NCI-H128 (cell line): ENCODE data around the gene AHRR.
"Not testable (repeated sequence)": the region's sequence is repeated elsewhere in the genome, so short reads cannot be mapped to it uniquely, and the experiment has no call there.

ENCODE experiments used
- DNase-seq: peaks from one replicate; lab custom pipeline; 2025; ENCODE audit not compliant: unreplicated experiment; lab: John Stamatoyannopoulos, UW

AHRR gene

GRCh38 chr5:407051-407450, 85.5 kb downstream of the AHRR start:
- DNase-seq = no peak

DNA sequence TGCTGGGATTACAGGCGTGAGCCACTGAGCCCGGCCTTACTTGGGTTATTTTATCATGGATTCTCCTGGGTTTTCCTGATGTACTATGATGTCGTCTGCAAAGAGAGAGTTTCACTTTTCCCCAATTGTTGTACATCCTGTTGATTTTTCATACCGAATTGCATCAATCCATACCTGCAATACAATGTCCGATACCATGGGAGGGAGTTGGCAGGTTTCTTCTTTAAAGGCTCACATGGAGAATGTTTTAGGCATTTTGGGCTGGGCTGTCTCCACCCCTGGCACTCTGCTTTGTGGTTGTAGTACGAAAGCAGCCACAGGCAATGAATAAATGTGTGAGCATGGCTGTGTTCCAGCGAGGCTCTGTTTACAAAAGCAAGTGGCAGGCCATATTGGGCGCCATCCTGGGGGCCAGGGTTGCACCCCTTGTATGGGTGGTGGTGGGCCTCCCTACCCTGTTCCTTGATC, 86.3 kb downstream of the AHRR start:
- no peak for DNase-seq

GRCh38 chr5:410911-411517, 89.5 kb downstream of the AHRR start:
- no peak for DNase-seq

DNA sequence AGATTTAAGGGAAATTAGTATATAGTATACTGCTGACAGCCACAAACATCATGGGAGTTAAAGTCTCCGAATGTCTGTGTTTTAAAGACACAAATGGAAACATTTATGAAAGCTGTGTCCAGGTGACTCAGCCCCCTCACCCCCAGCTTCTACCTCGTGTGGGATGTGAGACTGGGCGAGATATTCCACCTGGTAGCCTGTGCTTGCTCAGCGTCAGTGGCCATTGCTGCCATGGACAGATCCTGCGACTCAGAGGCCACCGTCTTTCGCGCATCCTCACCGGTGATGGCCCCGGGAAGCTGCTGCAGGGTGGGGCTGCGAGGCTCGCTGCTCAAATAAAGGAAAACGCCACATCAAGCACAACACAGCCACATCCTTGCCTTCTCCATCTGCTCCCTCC, 90.2 kb downstream of the AHRR start:
- no peak for DNase-seq

- not testable (repeated sequence) for DNase-seq
These were observed 93.7 kb downstream of the AHRR start for GRCh38 chr5:414991-415927.

DNA sequence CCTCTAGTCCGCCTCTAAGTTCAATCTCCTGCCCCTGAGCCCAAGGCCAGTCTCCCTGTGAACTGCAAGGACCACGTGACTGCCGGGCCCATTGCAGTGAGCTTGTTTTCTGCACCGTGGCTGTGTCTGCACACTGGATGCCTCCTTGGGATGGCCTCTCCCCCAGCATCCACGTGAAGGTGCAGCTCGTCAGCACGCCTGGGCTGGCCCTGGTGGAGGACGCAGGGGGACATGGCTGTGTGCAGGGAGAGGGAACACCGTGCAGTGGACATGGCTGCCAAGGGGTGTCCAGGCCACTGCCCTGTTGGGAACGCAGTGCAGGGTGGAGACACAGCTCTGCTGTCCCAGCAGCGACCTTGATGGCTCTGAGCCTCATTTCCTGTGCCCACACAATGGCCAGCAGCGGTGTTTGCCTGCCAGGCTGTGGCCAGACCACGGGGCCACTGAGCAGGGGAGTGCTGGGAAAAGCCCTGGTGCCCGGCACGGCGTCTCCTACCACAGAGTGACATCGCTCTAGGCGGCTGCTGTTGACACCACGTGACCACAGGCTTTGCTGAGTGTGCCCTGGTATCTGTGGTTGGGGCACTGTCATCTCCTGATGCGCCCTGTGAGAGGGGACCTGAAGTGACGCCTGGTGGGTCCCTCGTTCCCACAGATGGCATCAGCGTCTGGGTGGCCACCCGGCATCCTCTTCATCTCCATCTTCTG, 94.6 kb downstream of the AHRR start:
- DNase-seq = no peak

- DNase-seq = no peak
These were observed 95.1 kb downstream of the AHRR start for GRCh38 chr5:416636-416960.

DNA sequence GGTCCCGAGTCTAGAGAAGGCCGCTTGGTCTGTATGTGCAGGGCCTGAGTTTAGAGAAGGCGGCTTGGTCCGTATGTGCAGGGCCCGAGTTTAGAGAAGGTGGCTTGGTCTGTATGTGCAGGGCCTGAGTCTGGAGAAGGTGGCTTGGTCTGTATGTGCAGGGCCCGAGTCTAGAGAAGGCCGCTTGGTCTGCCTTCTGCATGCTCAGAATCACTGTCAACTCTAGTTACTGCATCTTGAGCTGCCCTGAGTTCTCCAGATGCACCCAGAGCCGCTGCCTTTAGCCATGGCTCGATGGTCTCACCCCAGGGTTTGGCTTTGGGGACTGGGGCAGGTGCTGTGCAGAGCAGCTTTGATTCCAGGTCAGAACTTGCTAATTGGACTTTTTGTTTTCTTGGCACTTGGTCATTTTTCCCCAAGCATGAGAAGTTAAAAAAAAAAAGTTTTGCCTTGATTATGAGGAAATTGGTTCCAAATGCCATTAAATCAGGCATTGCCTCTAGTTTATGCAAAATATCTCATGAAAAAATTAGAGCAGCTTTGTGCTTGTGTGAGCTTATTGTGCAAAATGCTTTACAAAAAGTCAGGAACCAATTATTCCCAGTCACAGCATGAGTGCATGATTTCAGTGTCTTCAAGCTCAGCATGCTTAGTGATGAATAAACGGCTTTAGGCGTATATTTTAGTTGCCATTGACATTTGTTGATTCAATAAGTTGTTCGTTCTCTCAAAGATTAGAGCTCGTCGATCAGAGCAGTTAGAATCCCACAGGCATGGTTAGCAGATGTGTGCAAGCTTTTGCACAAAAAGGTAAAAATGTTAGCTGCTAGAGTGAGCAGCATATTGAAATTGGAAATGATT, 96.0 kb downstream of the AHRR start:
- no peak for DNase-seq

GRCh38 chr5:418162-419121, 96.9 kb downstream of the AHRR start:
- DNase-seq = no peak

GRCh38 chr5:419970-420369, 98.5 kb downstream of the AHRR start:
- DNase-seq = no peak

DNA sequence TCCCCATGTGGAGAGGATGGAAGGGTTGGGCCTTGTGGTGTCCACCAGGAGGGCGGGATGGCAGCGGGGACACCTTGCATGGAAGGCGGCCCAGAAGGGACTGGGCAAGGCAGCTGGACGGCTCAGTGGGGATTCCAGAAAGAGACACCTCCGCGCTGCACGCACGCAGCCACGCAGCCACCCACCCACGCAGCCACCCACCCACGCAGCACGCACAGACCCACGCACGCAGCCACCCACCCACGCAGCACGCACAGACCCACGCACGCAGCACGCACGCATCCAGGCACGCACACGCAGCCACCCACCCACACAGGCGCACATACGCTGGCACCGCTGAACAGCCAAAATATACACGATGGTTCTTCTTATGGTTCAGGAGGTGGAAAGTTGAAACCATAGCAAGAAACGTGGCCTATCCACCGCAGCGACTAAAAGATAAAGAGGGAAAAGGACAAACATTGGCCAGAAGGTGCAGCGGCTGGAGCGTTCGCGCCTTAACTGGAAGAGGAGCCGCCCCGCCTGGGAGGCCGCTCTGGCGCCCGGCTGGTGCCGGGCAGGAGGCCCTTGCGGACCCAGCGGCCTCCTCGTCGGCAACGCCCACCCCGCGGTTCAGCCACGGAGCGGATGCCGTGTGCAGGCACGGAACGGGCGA, 99.2 kb downstream of the AHRR start:
- no peak for DNase-seq

GRCh38 chr5:421287-421880, 99.9 kb downstream of the AHRR start:
- DNase-seq = no peak

- no peak for DNase-seq
These were observed 100.4 kb downstream of the AHRR start for GRCh38 chr5:421901-422300.

GRCh38 chr5:422323-423232, 101.1 kb downstream of the AHRR start:
- DNase-seq = no peak

DNA sequence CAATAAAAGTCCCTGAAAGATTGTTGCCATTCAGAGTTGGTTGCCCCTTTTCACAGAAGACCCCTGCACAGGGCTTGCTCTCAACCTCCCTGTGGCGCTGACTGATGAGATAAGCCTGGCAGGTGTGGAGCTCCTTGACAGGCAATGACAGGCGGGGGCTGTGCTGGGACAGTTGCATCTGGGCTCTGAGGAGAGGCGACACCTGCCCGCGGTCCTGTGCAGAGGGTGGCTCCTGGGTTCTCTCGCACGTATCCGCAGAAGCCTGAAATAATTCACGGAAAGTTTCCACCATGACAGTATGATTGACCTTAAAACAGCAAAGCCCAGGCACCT, 101.7 kb downstream of the AHRR start:
- no peak for DNase-seq

- no peak for DNase-seq
These were observed 102.2 kb downstream of the AHRR start for GRCh38 chr5:423626-424261.

- no peak for DNase-seq
These were observed 103.0 kb downstream of the AHRR start for GRCh38 chr5:424301-425110.
